Tibial nerve (tissue), 4 donors: ENCODE results near the gene PRKCD. TPM values are rescaled to one million over a fixed set of nuclear protein-coding genes. Genes with fewer than 3 reads are reported as not detected.
A peak's percentile ranks its signal among the peaks of the same experiment; 100 is the strongest.

Experiments
- DNase-seq, 2 donors: peaks; one replicate each; pipeline ENCODE4 v3.0.0-alpha.2; 2019; ENCODE audit warnings: low spot score in 2 of 2
- H3K27ac ChIP-seq, 4 donors: fragments of 200-600 bp; sonication (generic) in 3 of 4; one replicate each; pipeline ENCODE4 v1.5.1; 2017 to 2019; ENCODE audit warnings: mild to moderate bottlenecking in 1 of 4
- H3K27me3 ChIP-seq, 2 donors: fragments of 200-600 bp; sonication (generic) in 1 of 2; one replicate each; pipeline versions ENCODE4 v1.5.1 to v1.6.0; 2017 to 2019
- H3K36me3 ChIP-seq, 3 donors: fragments of 200-600 bp; sonication (generic); one replicate each; pipeline ENCODE4 v1.5.1; 2018 to 2019
- H3K4me1 ChIP-seq, 4 donors: fragments of 200-600 bp; sonication (generic) in 3 of 4; one replicate each; pipeline ENCODE4 v1.5.1; 2017 to 2019
- H3K4me3 ChIP-seq, 4 donors: fragments of 200-600 bp; sonication (generic) in 3 of 4; one replicate each; pipeline ENCODE4 v1.5.1; 2017 to 2019; ENCODE audit warnings: mild to moderate bottlenecking in 1 of 4, moderate library complexity in 1 of 4
- H3K9me3 ChIP-seq, 4 donors: fragments of 200-600 bp; sonication (generic) in 3 of 4; one replicate each; pipeline ENCODE4 v1.5.1; 2017 to 2019
- CTCF ChIP-seq, 5 experiments: fragments of 200-600 bp in 3 of 5; fragments of 450-650 bp in 2 of 5; sonication (generic) in 3 of 5; IDR thresholded peaks; one replicate each; pipeline ENCODE4 v1.5.1; 2016 to 2019; ENCODE audit warnings: antibody characterized with exemption in 5 of 5, mild to moderate bottlenecking in 3 of 5, moderate library complexity in 2 of 5
- EP300 ChIP-seq, 2 donors: sonication (generic); formaldehyde crosslinking; IDR thresholded peaks; one replicate each; pipeline ENCODE4 v1.6.1; 2017; ENCODE audit warnings: antibody characterized with exemption in 2 of 2, mild to moderate bottlenecking in 1 of 2
- POLR2A ChIP-seq, 2 donors: fragments of 450-650 bp; IDR thresholded peaks; one replicate each; pipeline ENCODE4 v1.6.1; 2017; ENCODE audit warnings: antibody characterized with exemption in 2 of 2, mild to moderate bottlenecking in 2 of 2, moderate library complexity in 2 of 2
- WGBS, 2 donors: methylation state at CpG; one replicate each; pipeline ENCODE4 v1.1.5; 2018; 5-methylcytosine and 5-hydroxymethylcytosine counted together
- total RNA-seq, 4 donors: library from RNA; depleted of rRNA; stranded (reverse); fragments of >200 nt; gene quantifications; one replicate each; pipeline ENCODE4 v1.1.0, GENCODE V29; 2016

PRKCD gene
- total RNA-seq, 4 donors from 2014 or later = 13.5 to 30.6 (median 19.9) TPM

- DNase-seq = no peak
- Histone ChIP-seq H3K9me3 (no peaks in the 10 kb centered on the region), H3K4me1 (peaks cover 0 to 17% (median 0%) of the 10 kb centered on the region in 4 donors), H3K27me3 (no peaks in the 10 kb centered on the region), H3K36me3 (peaks cover 5 to 100% (median 52%) of the 10 kb centered on the region in 3 donors), H3K27ac (no peak overlapping the region), H3K4me3 (no peak overlapping the region)
- TF ChIP-seq CTCF (IDR thresholded peaks at IDR 0.05) (no peak), EP300 (IDR thresholded peaks at IDR 0.05) (no peak), POLR2A (IDR thresholded peaks at IDR 0.05) (no peak)
- 96% methylated on average over 14 to 16 of the region's 16 CpGs for WGBS, 2 donors
Observed at GRCh38 chr3:53230041-53230621, 69.1 kb downstream of the PRKCD start.

GRCh38 chr3:53230789-53231188 lies 69.8 kb downstream of the PRKCD start:
- TF ChIP-seq CTCF (IDR thresholded peaks at IDR 0.05) = no peak
- no peak for TF ChIP-seq POLR2A (IDR thresholded peaks at IDR 0.05)
- no peak for TF ChIP-seq EP300 (IDR thresholded peaks at IDR 0.05)
- no peaks in the 10 kb centered on the region for H3K27me3 ChIP-seq
- H3K27ac ChIP-seq = no peak overlapping the region
- H3K4me1 ChIP-seq = peaks cover 0 to 23% (median 2%) of the 10 kb centered on the region in 4 donors
- no peak for DNase-seq
- no peak overlapping the region for H3K4me3 ChIP-seq
- 86 to 98% methylated on average over 3 to 4 of the region's 5 CpGs for WGBS, 2 donors
- H3K9me3 ChIP-seq = no peaks in the 10 kb centered on the region
- peaks cover 8 to 100% (median 45%) of the 10 kb centered on the region in 3 donors for H3K36me3 ChIP-seq

- no peak for DNase-seq
- WGBS, 2 donors = 77 to 83% methylated on average over 12 to 13 of the region's 13 CpGs
- peaks cover 0 to 33% (median 12%) of the 10 kb centered on the region in 4 donors for H3K4me1 ChIP-seq
- TF ChIP-seq POLR2A (IDR thresholded peaks at IDR 0.05) (no peak), EP300 (IDR thresholded peaks at IDR 0.05) (no peak), CTCF (IDR thresholded peaks at IDR 0.05) (no peak)
- peak overlapping the region in 2 of 4 donors; percentile 14 to 74 for H3K27ac ChIP-seq
- H3K9me3 ChIP-seq = no peaks in the 10 kb centered on the region
- H3K36me3 ChIP-seq = peaks cover 8 to 100% (median 37%) of the 10 kb centered on the region in 3 donors
- H3K4me3 ChIP-seq = no peak overlapping the region
- H3K27me3 ChIP-seq = no peaks in the 10 kb centered on the region
Observed at GRCh38 chr3:53231532-53232511, 70.8 kb downstream of the PRKCD start.

GRCh38 chr3:53232641-53233377 lies 71.8 kb downstream of the PRKCD start:
- no peaks in the 10 kb centered on the region for H3K27me3 ChIP-seq
- DNase-seq = no peak
- WGBS, 2 donors = 58 to 68% methylated on average over 12 to 18 of the region's 18 CpGs
- no peak for TF ChIP-seq CTCF (IDR thresholded peaks at IDR 0.05)
- no peak for TF ChIP-seq POLR2A (IDR thresholded peaks at IDR 0.05)
- TF ChIP-seq EP300 (IDR thresholded peaks at IDR 0.05) = no peak
- peak overlapping the region in 1 of 4 donors; percentile 74 for H3K27ac ChIP-seq
- no peaks in the 10 kb centered on the region for H3K9me3 ChIP-seq
- H3K4me1 ChIP-seq = peaks cover 0 to 38% (median 13%) of the 10 kb centered on the region in 4 donors
- no peak overlapping the region for H3K4me3 ChIP-seq
- H3K36me3 ChIP-seq = peaks cover 8 to 98% (median 37%) of the 10 kb centered on the region in 3 donors
